GM12892 (cell line): ENCODE data around the gene UBE2D4.

Source experiments
- POLR2A ChIP-seq: IDR thresholded peaks from 2 replicates; pipeline ENCODE4 v1.6.1; 2011; ENCODE audit warnings: low read depth, low read length, control low read depth
- POLR2AphosphoS5 ChIP-seq: IDR thresholded peaks from 2 replicates; pipeline ENCODE4 v1.6.1; 2011; ENCODE audit warnings: low read depth, low read length, control low read depth
- TAF1 ChIP-seq: IDR thresholded peaks from 2 replicates; pipeline ENCODE4 v1.6.1; 2011; ENCODE audit warnings: low read depth, mild to moderate bottlenecking, control low read depth, low read length, borderline replicate concordance

- TF ChIP-seq POLR2AphosphoS5 (no peak), TAF1 (no peak), POLR2A (no peak)
Observed at GRCh38 chr7:43944286-43944685, 18.1 kb downstream of the UBE2D4 start.
